Measurements from ENCODE around the gene STARD7. TPM values are rescaled to one million over a fixed set of nuclear protein-coding genes. Genes with fewer than 3 reads are reported as not detected.

STARD7 gene
- total and polyA plus RNA-seq, 2 donors (not counting 3 experiments of a cell fraction or from before 2014, with no cell fraction given), result 61.2 to 132 TPM

GRCh38 chr2:96157649-96158553 lies 50.7 kb downstream of the STARD7 start:
- ChIA-PET CTCF (interaction anchor here (1.1 to 4.0 kb wide), 2 partner anchors 17 to 41 kb away, joined by 3 to 23 read pairs; no protein-coding TSS in a partner anchor), POLR2A (no interaction called here)
- intact Hi-C loops (cut with micrococcal nuclease) (no loop called here), dilution Hi-C loops (cut with MboI; ENCODE audit: extremely low pct_ligation_motif_present, low sequenced_read_pairs) (no loop called here)
- DNase-seq (ENCODE audit: low read depth, low spot score) (no peak), FAIRE-seq (no peak)
- Histone ChIP-seq H3K9ac (replicated peaks; ENCODE audit: extremely low read depth, insufficient read depth, low read length) (no peak overlapping the region), H4K20me1 (replicated peaks; ENCODE audit: control insufficient read depth, extremely low read depth, insufficient read depth, low read length) (no peaks in the 10 kb centered on the region), H3K4me1 (ENCODE audit: control insufficient read depth, extremely low read depth, insufficient read depth, low read length) (no peaks in the 10 kb centered on the region), H3K4me3 (replicated peaks in 1 of 3; ENCODE audit: insufficient read depth in 1 of 3, low read depth in 1 of 3, low read length in 3 of 3) (no peak overlapping the region), H3K36me3 (ENCODE audit: control insufficient read depth in 2 of 2, extremely low read depth in 1 of 2, insufficient read depth in 2 of 2, low read length in 2 of 2) (no peaks in the 10 kb centered on the region), H3K4me2 (ENCODE audit: insufficient read depth, low read length) (no peak overlapping the region), H3K9me3 (replicated peaks; ENCODE audit: control insufficient read depth, insufficient read depth, low read length) (no peaks in the 10 kb centered on the region), H2AFZ (ENCODE audit: low read depth, low read length) (no peak overlapping the region), H3K27ac (ENCODE audit: insufficient read depth, low read depth, low read length) (no peak overlapping the region), H3K9me1 (replicated peaks; ENCODE audit: control insufficient read depth, extremely low read depth, insufficient read depth, low read length) (no peaks in the 10 kb centered on the region), H3K27me3 (ENCODE audit: control insufficient read depth in 2 of 2, insufficient read depth in 2 of 2, low read length in 2 of 2) (peaks cover 0 to 6% of the 10 kb centered on the region in 2 experiments), H3K79me2 (ENCODE audit: control insufficient read depth, insufficient read depth, low read length) (no peaks in the 10 kb centered on the region)
- no TSS peak for BruUV-seq (replicated peaks)
- TF ChIP-seq MAX (IDR thresholded peaks at IDR 0.05; ENCODE audit: insufficient read depth, insufficient read length) (no peak), POLR2AphosphoS5 (IDR thresholded peaks at IDR 0.05; ENCODE audit: insufficient read depth, low read depth, low read length) (no peak), MYC (IDR thresholded peaks at IDR 0.05; ENCODE audit: low read depth, low read length) (no peak), EZH2 (IDR thresholded peaks at IDR 0.05; ENCODE audit: borderline replicate concordance, low read depth, low read length, severe bottlenecking) (no peak), FOS (IDR thresholded peaks at IDR 0.05; ENCODE audit: borderline replicate concordance, insufficient read depth, low read length) (no peak), CTCF (IDR thresholded peaks at IDR 0.05; ENCODE audit: extremely low read depth in 1 of 2, insufficient read depth in 1 of 2, low read depth in 1 of 2, low read length in 2 of 2) (no peak), JUN (IDR thresholded peaks at IDR 0.05; ENCODE audit: borderline replicate concordance, insufficient read depth, insufficient read length, low read depth) (no peak), GATA2 (IDR thresholded peaks at IDR 0.05; ENCODE audit: insufficient read depth, insufficient read length, low read depth, low read length) (no peak), POLR2A (IDR thresholded peaks at IDR 0.05; ENCODE audit: low read depth, low read length) (no peak)
